ENCODE results near the gene PNPO. TPM values are rescaled to one million over a fixed set of nuclear protein-coding genes. Genes with fewer than 3 reads are reported as not detected.
"Not testable (repeated sequence)": the region's sequence is repeated elsewhere in the genome, so short reads cannot be mapped to it uniquely, and the experiment has no call there.

The PNPO gene
- polyA plus RNA-seq, 3 donors, result 6.2 to 9.6 (median 9.2) TPM

GRCh38 chr17:47915776-47916398 lies 25.5 kb upstream of the PNPO start:
- no peak overlapping the region for H3K27ac ChIP-seq (ENCODE audit: low read depth, low read length)
- 54 to 84% (median 66%) methylated on average over 12 of the region's 12 CpGs for WGBS, 3 donors

- H3K27ac ChIP-seq (ENCODE audit: low read depth, low read length), result no peak overlapping the region
- 89 to 97% (median 91%) methylated on average over 19 of the region's 19 CpGs for WGBS, 3 donors
Observed at GRCh38 chr17:47916489-47917208, 24.7 kb upstream of the PNPO start.

GRCh38 chr17:47917581-47917980 lies 23.8 kb upstream of the PNPO start:
- WGBS, 3 donors, result 75 to 84% (median 83%) methylated on average over 2 of the region's 2 CpGs
- H3K27ac ChIP-seq (ENCODE audit: low read depth, low read length), result no peak overlapping the region

- H3K27ac ChIP-seq (ENCODE audit: low read depth, low read length), result no peak overlapping the region
- WGBS, 3 donors, result 27 to 67% (median 35%) methylated on average over 2 of the region's 2 CpGs
Observed at GRCh38 chr17:47918006-47918405, 23.4 kb upstream of the PNPO start.

GRCh38 chr17:47918991-47919390 lies 22.4 kb upstream of the PNPO start:
- 91 to 98% (median 94%) methylated on average over 2 of the region's 2 CpGs for WGBS, 3 donors
- H3K27ac ChIP-seq (ENCODE audit: low read depth, low read length), result no peak overlapping the region

GRCh38 chr17:47919889-47920288 lies 21.5 kb upstream of the PNPO start:
- not testable (repeated sequence) for H3K27ac ChIP-seq (ENCODE audit: low read depth, low read length)
- WGBS, 3 donors, result 94 to 96% (median 95%) methylated on average over 11 to 14 of the region's 14 CpGs

- WGBS, 3 donors, result 86 to 91% (median 90%) methylated on average over 23 of the region's 23 CpGs
- H3K27ac ChIP-seq (ENCODE audit: low read depth, low read length), result no peak overlapping the region
Observed at GRCh38 chr17:47924785-47925677, 16.3 kb upstream of the PNPO start.

GRCh38 chr17:47925678-47925988 lies 15.7 kb upstream of the PNPO start:
- H3K27ac ChIP-seq (ENCODE audit: low read depth, low read length), result no peak overlapping the region
- WGBS, 3 donors, result 76 to 90% (median 83%) methylated on average over 3 of the region's 3 CpGs

- 94 to 95% (median 94%) methylated on average over 20 of the region's 20 CpGs for WGBS, 3 donors
- no peak overlapping the region for H3K27ac ChIP-seq (ENCODE audit: low read depth, low read length)
Observed at GRCh38 chr17:47927821-47928400, 13.5 kb upstream of the PNPO start.

GRCh38 chr17:47928415-47928814 lies 13.0 kb upstream of the PNPO start:
- 48 to 76% (median 51%) methylated on average over 2 of the region's 2 CpGs for WGBS, 3 donors

GRCh38 chr17:47929218-47930000 lies 12.0 kb upstream of the PNPO start:
- WGBS, 3 donors, result 57 to 73% (median 63%) methylated on average over 10 of the region's 10 CpGs
- no peak overlapping the region for H3K27ac ChIP-seq (ENCODE audit: low read depth, low read length)

More at GRCh38 chr17:47928415-47928814, 13.0 kb upstream of the PNPO start:
- no peak overlapping the region for H3K27ac ChIP-seq (ENCODE audit: low read depth, low read length)

GRCh38 chr17:47931848-47932247 lies 9.5 kb upstream of the PNPO start:
- no peak overlapping the region for H3K27ac ChIP-seq (ENCODE audit: low read depth, low read length)
- 82 to 87% (median 83%) methylated on average over 4 of the region's 4 CpGs for WGBS, 3 donors

GRCh38 chr17:47934856-47935255 lies 6.5 kb upstream of the PNPO start:
- WGBS, 3 donors, result 79 to 93% (median 89%) methylated on average over 1 of the region's 1 CpG

GRCh38 chr17:47935468-47935867 lies 5.9 kb upstream of the PNPO start:
- WGBS, 3 donors, result 75 to 87% (median 87%) methylated on average over 3 of the region's 3 CpGs
- not testable (repeated sequence) for H3K27ac ChIP-seq (ENCODE audit: low read depth, low read length)

More at GRCh38 chr17:47934856-47935255, 6.5 kb upstream of the PNPO start:
- no peak overlapping the region for H3K27ac ChIP-seq (ENCODE audit: low read depth, low read length)

- 78 to 80% (median 79%) methylated on average over 5 of the region's 5 CpGs for WGBS, 3 donors
- H3K27ac ChIP-seq (ENCODE audit: low read depth, low read length), result no peak overlapping the region
Observed at GRCh38 chr17:47935961-47936360, 5.4 kb upstream of the PNPO start.

- WGBS, 3 donors, result 80 to 95% (median 89%) methylated on average over 5 of the region's 5 CpGs
- H3K27ac ChIP-seq (ENCODE audit: low read depth, low read length), result no peak overlapping the region
Observed at GRCh38 chr17:47937941-47938340, 3.4 kb upstream of the PNPO start.

GRCh38 chr17:47942096-47942510 lies 732 bp downstream of the PNPO start:
- 7 to 9% (median 7%) methylated on average over 5 of the region's 5 CpGs for WGBS, 3 donors
- no peak overlapping the region for H3K27ac ChIP-seq (ENCODE audit: low read depth, low read length)

GRCh38 chr17:47942568-47942967 lies 1.2 kb downstream of the PNPO start:
- no peak overlapping the region for H3K27ac ChIP-seq (ENCODE audit: low read depth, low read length)
- 71 to 90% (median 75%) methylated on average over 5 to 6 of the region's 6 CpGs for WGBS, 3 donors
